Erythroblast (primary cell): ENCODE measurements around the gene TMEM120B.

ENCODE experiments used
- GATA1 ChIP-seq: IDR thresholded peaks from 2 replicates; pipeline ENCODE4 v1.6.1; 2011; ENCODE audit warnings: low read depth, mild to moderate bottlenecking, control low read depth, low read length, moderate library complexity
- POLR2A ChIP-seq: IDR thresholded peaks from 2 replicates; pipeline ENCODE4 v1.6.1; 2011; ENCODE audit warnings: mild to moderate bottlenecking, low read length

- TF ChIP-seq POLR2A (no peak), GATA1 (no peak)
These were observed 43.0 kb downstream of the TMEM120B start for GRCh38 chr12:121755591-121755990.
